A549 (cell line): Measurements from ENCODE around the gene ENTR1.

ENCODE experiments used
- CHD4 ChIP-seq: fragments of 200-600 bp; sonication (generic); IDR thresholded peaks from 2 replicates; pipeline ENCODE4 v1.6.1; 2016; ENCODE audit warnings: antibody characterized with exemption, mild to moderate bottlenecking, borderline replicate concordance
- CTCF ChIP-seq: fragments of >200 bp; sonication (Bioruptor Twin); formaldehyde crosslinking; IDR thresholded peaks from 3 replicates; pipeline ENCODE4 v1.5.1; 2016
- E2F6 ChIP-seq: IDR thresholded peaks from 2 replicates; pipeline ENCODE4 v1.6.1; 2012; ENCODE audit warnings: low read depth, borderline replicate concordance
- HOXA7 ChIP-seq: fragments of 250-450 bp; sonication (Bioruptor Pico); IDR thresholded peaks from 2 replicates; pipeline ENCODE4 v1.5.0; 2020; ENCODE audit warnings: mild to moderate bottlenecking, moderate library complexity
- MAX ChIP-seq: IDR thresholded peaks from 2 replicates; pipeline ENCODE4 v1.6.1; 2012
- PHF8 ChIP-seq: fragments of 200-600 bp; sonication (generic); IDR thresholded peaks from 2 replicates; pipeline ENCODE4 v1.6.1; 2016; ENCODE audit warnings: low read depth, mild to moderate bottlenecking, antibody characterized with exemption, moderate library complexity, borderline replicate concordance
- POLR2A ChIP-seq: IDR thresholded peaks from 2 replicates; pipeline ENCODE4 v1.6.1; 2012; ENCODE audit warnings: mild to moderate bottlenecking, low read length
- RNF2 ChIP-seq: fragments of 200-600 bp; sonication (generic); IDR thresholded peaks from 2 replicates; pipeline ENCODE4 v1.6.1; 2016; ENCODE audit warnings: low read depth, mild to moderate bottlenecking, antibody characterized with exemption, moderate library complexity, borderline replicate concordance
- SMC3 ChIP-seq: fragments of >200 bp; sonication (Bioruptor Twin); formaldehyde crosslinking; IDR thresholded peaks from 3 replicates; pipeline ENCODE4 v1.6.1; 2018; ENCODE audit warnings: inconsistent platforms
- SREBF2 ChIP-seq: fragments of 450-650 bp; IDR thresholded peaks from 2 replicates; pipeline ENCODE4 v1.6.1; 2014; ENCODE audit warnings: mild to moderate bottlenecking, moderate library complexity

GRCh38 chr9:136434580-136435169 is 24.3 kb upstream of the ENTR1 start:
- TF ChIP-seq CTCF, result no peak
- TF ChIP-seq E2F6, result no peak
- no peak for TF ChIP-seq PHF8
- TF ChIP-seq SREBF2, result no peak
- no peak for TF ChIP-seq POLR2A
- TF ChIP-seq MAX, result no peak
- no peak for TF ChIP-seq HOXA7 (CRISPR knock-in tag)
- TF ChIP-seq CHD4, result no peak
- no peak for TF ChIP-seq RNF2
- TF ChIP-seq SMC3, result no peak
